OCI-LY7 (cell line): Measurements from ENCODE around the gene SEC22A. TPM values are rescaled to one million over a fixed set of nuclear protein-coding genes. Genes with fewer than 3 reads are reported as not detected.

Experiments used
- BruUV-seq: library from RNA; stranded (reverse); fragments of 400-500 nt; replicated peaks from 2 replicates; lab custom pipeline; 2021; lab: Mats Ljungman, UMichigan
- CTCF ChIA-PET: fragments of 300-600 bp; sonication (Branson Sonifier 250); formaldehyde crosslinking; loops from one replicate; lab custom pipeline; 2022; ENCODE audit warnings: antibody characterized with exemption; ENCODE audit not compliant: unreplicated experiment; lab: Charles Lee
- POLR2A ChIA-PET: fragments of 300-600 bp; sonication (Branson Sonifier 250); formaldehyde crosslinking; loops from one replicate; lab custom pipeline; 2022; ENCODE audit warnings: antibody characterized with exemption; lab: Charles Lee
- DNase-seq: peaks from one replicate; pipeline ENCODE4 v3.0.0-alpha.2; 2015; ENCODE audit warnings: low spot score
- H2AFZ ChIP-seq: fragments of 200-600 bp; sonication (generic), shearing (Covaris generic); 2 replicates; pipeline ENCODE4 v1.6.1; 2014; ENCODE audit warnings: mild to moderate bottlenecking, antibody characterized with exemption, low read length, moderate library complexity
- H3K27ac ChIP-seq: fragments of 200-600 bp; sonication (generic); 2 replicates; pipeline ENCODE4 v1.5.1; 2014; ENCODE audit warnings: mixed run types, low read depth, mild to moderate bottlenecking, moderate library complexity, low read length, inconsistent platforms; ENCODE audit not compliant: poor library complexity, severe bottlenecking
- H3K36me3 ChIP-seq: fragments of 200-600 bp; sonication (generic); 2 replicates; pipeline ENCODE4 v1.6.1; 2014; ENCODE audit warnings: mild to moderate bottlenecking, antibody characterized with exemption, low read length, moderate library complexity, mixed read lengths; ENCODE audit not compliant: insufficient read depth
- H3K4me1 ChIP-seq: fragments of 200-600 bp; sonication (generic); 2 replicates; pipeline ENCODE4 v1.5.1; 2014; ENCODE audit warnings: mild to moderate bottlenecking, low read length; ENCODE audit not compliant: insufficient read depth, poor library complexity, severe bottlenecking
- H3K4me2 ChIP-seq: fragments of 200-600 bp; sonication (generic); 2 replicates; pipeline ENCODE4 v1.6.1; 2014; ENCODE audit warnings: mild to moderate bottlenecking, low read length
- H3K4me3 ChIP-seq: fragments of 200-600 bp; sonication (generic); 2 replicates; pipeline ENCODE4 v1.5.1; 2014; ENCODE audit warnings: mild to moderate bottlenecking, low read depth, low read length; ENCODE audit not compliant: poor library complexity, severe bottlenecking
- H3K79me2 ChIP-seq: fragments of 200-600 bp; sonication (generic); 2 replicates; pipeline ENCODE4 v1.6.1; 2016; ENCODE audit warnings: low read depth, mild to moderate bottlenecking, low read length, moderate library complexity, mixed read lengths; ENCODE audit not compliant: insufficient read depth
- H3K9me2 ChIP-seq: fragments of 200-600 bp; sonication (generic); 2 replicates; pipeline ENCODE4 v1.6.1; 2016; ENCODE audit warnings: mild to moderate bottlenecking, low read length, mixed read lengths; ENCODE audit not compliant: insufficient read depth
- H3K9me3 ChIP-seq: fragments of 200-600 bp; sonication (generic); 2 replicates; pipeline ENCODE4 v1.6.1; 2014; ENCODE audit warnings: mild to moderate bottlenecking, mixed run types, low read length, mixed read lengths
- H4K20me1 ChIP-seq: fragments of 200-600 bp; sonication (generic); 2 replicates; pipeline ENCODE4 v1.6.1; 2014; ENCODE audit warnings: mild to moderate bottlenecking, antibody characterized with exemption, low read length, moderate library complexity, mixed read lengths; ENCODE audit not compliant: insufficient read depth
- EZH2phosphoT487 ChIP-seq: fragments of 200-600 bp; sonication (generic); IDR thresholded peaks from 2 replicates; pipeline ENCODE4 v1.6.1; 2018; ENCODE audit warnings: low read depth, borderline replicate concordance, mild to moderate bottlenecking, mixed run types, antibody characterized with exemption, low read length, moderate library complexity, mixed read lengths
- intact Hi-C: fragments of 100-400 bp; cut with micrococcal nuclease; formaldehyde crosslinking; loops from one replicate; pipeline ENCODE4 v1.10.0; 2022; ENCODE audit not compliant: unreplicated experiment
- total RNA-seq, 2 experiments: library from RNA; depleted of rRNA in 1 of 2; stranded (reverse); fragments of >200 nt in 1 of 2; shearing (Covaris generic) in 1 of 2; gene quantifications; 2 replicates each; pipeline ENCODE4 v1.2.3, GENCODE V29; 2014 to 2022
- TF ChIP-seq, protein P1 (sequence below): fragments of 200-600 bp; sonication (generic); conservative IDR thresholded peaks from 2 replicates; pipeline ENCODE4 v1.5.1; 2014; ENCODE audit warnings: mild to moderate bottlenecking, antibody characterized with exemption, low read length, moderate library complexity, mixed read lengths

The SEC22A gene
- total RNA-seq, 2 experiments from 2014 or later: 22.0 to 24.5 TPM

DNA sequence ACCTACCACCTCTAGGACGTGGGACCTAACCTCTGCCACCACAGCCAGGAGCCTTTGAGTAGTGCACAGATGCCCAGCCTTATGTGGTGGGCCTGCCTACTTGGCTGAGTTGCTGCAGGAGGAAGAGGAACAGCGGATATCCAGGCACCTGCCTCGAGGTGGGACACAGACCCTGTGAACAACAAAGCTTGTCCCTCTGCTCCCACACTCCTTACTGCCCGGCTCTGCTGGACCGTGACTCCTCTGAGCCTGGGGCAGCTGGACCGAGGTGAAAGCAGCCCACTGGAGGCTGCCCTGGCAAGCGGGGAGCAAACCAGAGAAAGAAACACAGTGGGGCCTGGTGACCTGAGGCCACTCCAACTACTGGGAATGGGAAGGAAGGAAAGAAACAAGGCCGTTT, 97.8 kb downstream of the SEC22A start:
- no peak for DNase-seq
- Histone ChIP-seq H3K4me2 (no peak overlapping the region), H3K79me2 (no peaks in the 10 kb centered on the region), H3K36me3 (no peaks in the 10 kb centered on the region), H3K4me1 (peaks cover 10% of the 10 kb centered on the region), H4K20me1 (no peaks in the 10 kb centered on the region), H3K9me2 (no peaks in the 10 kb centered on the region), H3K9me3 (no peaks in the 10 kb centered on the region), H3K27ac (no peak overlapping the region), H2AFZ (no peak overlapping the region), H3K4me3 (no peak overlapping the region)
- intact Hi-C loops: no loop called here
- no TSS peak for BruUV-seq
- POLR2A ChIA-PET: no interaction called here
- CTCF ChIA-PET: no interaction called here
- no peak for TF ChIP-seq EZH2phosphoT487
- TF ChIP-seq, protein P1, sequence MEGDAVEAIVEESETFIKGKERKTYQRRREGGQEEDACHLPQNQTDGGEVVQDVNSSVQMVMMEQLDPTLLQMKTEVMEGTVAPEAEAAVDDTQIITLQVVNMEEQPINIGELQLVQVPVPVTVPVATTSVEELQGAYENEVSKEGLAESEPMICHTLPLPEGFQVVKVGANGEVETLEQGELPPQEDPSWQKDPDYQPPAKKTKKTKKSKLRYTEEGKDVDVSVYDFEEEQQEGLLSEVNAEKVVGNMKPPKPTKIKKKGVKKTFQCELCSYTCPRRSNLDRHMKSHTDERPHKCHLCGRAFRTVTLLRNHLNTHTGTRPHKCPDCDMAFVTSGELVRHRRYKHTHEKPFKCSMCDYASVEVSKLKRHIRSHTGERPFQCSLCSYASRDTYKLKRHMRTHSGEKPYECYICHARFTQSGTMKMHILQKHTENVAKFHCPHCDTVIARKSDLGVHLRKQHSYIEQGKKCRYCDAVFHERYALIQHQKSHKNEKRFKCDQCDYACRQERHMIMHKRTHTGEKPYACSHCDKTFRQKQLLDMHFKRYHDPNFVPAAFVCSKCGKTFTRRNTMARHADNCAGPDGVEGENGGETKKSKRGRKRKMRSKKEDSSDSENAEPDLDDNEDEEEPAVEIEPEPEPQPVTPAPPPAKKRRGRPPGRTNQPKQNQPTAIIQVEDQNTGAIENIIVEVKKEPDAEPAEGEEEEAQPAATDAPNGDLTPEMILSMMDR: no peak

DNA sequence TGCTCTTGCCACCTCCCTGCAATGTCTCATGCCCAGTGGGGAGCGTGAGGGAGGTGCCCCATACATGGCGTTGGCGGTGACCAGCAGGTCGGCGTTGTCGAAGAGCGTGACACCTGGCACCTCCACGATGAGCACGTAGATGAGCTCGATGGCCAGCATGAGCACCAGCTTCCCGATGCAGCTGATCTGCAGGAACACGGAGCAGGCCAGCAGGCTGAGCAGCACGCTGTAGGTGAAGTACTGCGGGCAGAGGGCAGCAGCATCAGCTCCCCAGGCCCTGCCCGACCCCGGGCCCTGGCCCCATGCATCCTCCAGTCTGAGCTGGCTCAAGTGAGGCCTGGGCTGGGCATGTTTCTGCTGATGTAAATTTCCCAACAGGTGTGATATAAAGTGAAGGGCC, 98.3 kb downstream of the SEC22A start:
- Histone ChIP-seq H3K79me2 (no peaks in the 10 kb centered on the region), H3K9me2 (no peaks in the 10 kb centered on the region), H2AFZ (no peak overlapping the region), H3K4me2 (no peak overlapping the region), H3K9me3 (no peaks in the 10 kb centered on the region), H3K4me3 (no peak overlapping the region), H3K36me3 (no peaks in the 10 kb centered on the region), H3K27ac (no peak overlapping the region), H4K20me1 (no peaks in the 10 kb centered on the region), H3K4me1 (peaks cover 10% of the 10 kb centered on the region)
- no peak for TF ChIP-seq EZH2phosphoT487
- TF ChIP-seq, protein P1: no peak
- DNase-seq: no peak
- ChIA-PET CTCF (no interaction called here), POLR2A (no interaction called here)
- BruUV-seq: no TSS peak
- intact Hi-C loops: no loop called here

DNA sequence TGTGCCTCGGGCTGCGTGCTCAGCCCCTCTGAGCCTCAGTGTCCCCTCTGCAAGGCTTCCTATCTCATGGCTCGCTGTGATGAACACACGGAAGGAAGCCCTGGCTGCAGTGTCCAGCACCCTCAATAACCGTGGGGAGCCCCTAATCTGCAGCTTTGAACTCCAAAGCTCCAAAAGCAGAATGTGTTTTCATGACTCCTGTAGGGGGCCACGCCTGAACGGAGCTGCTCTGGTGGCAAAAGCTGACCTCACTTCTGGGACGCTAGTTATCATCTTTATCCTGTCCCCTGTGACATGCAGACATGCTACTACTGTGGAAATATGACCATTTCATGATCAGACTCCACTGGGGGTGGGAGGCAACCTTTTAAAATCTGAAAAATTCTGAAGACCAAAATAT, 98.8 kb downstream of the SEC22A start:
- Histone ChIP-seq H3K27ac (no peak overlapping the region), H3K4me2 (no peak overlapping the region), H3K4me3 (no peak overlapping the region), H2AFZ (no peak overlapping the region), H3K79me2 (no peaks in the 10 kb centered on the region), H3K9me2 (no peaks in the 10 kb centered on the region), H4K20me1 (no peaks in the 10 kb centered on the region), H3K9me3 (no peaks in the 10 kb centered on the region), H3K36me3 (no peaks in the 10 kb centered on the region), H3K4me1 (peaks cover 10% of the 10 kb centered on the region)
- BruUV-seq: no TSS peak
- intact Hi-C loops: no loop called here
- POLR2A ChIA-PET: no interaction called here
- no peak for TF ChIP-seq EZH2phosphoT487
- TF ChIP-seq, protein P1: no peak
- CTCF ChIA-PET: no interaction called here
- DNase-seq: no peak
